ENCODE measurements around the gene ADGRB2.

- TF ChIP-seq CTCF (IDR thresholded peaks at IDR 0.05; ENCODE audit: insufficient read depth, low read length, poor library complexity, severe bottlenecking) (no peak), EZH2phosphoT487 (conservative IDR thresholded peaks at IDR 0.05; ENCODE audit: low read length) (no peak)
These were observed 7.6 kb downstream of the ADGRB2 start for GRCh38 chr1:31756578-31756977.
